Cardiac muscle cell (in vitro differentiated cells and primary cell): ENCODE results near the gene TMTC2. TPM values are rescaled to one million over a fixed set of nuclear protein-coding genes. Genes with fewer than 3 reads are reported as not detected.

Experiments
- DNase-seq, 2 donors: peaks; one replicate each; pipeline versions ENCODE4 v3.0.0 to v3.0.0-alpha.2; 2010 to 2017; ENCODE audit warnings: low read depth in 1 of 2, low spot score in 1 of 2
- H3K27ac ChIP-seq: fragments of 200-600 bp; sonication (generic); 2 replicates; pipeline ENCODE4 v1.5.1; 2016
- H3K27me3 ChIP-seq: fragments of 200-600 bp; sonication (generic); 2 replicates; pipeline ENCODE4 v1.6.0; 2016; ENCODE audit warnings: control low read depth
- H3K36me3 ChIP-seq: fragments of 200-600 bp; sonication (generic); 2 replicates; pipeline ENCODE4 v1.5.1; 2016; ENCODE audit warnings: control low read depth
- H3K4me1 ChIP-seq: fragments of 200-600 bp; sonication (generic); 2 replicates; pipeline ENCODE4 v1.8.1; 2017; ENCODE audit warnings: low read depth, mild to moderate bottlenecking, mixed run types
- H3K4me3 ChIP-seq: fragments of 200-600 bp; sonication (generic); 2 replicates; pipeline ENCODE4 v1.5.1; 2016; ENCODE audit warnings: mild to moderate bottlenecking
- H3K9me3 ChIP-seq: fragments of 200-600 bp; sonication (generic); 2 replicates; pipeline ENCODE4 v1.5.1; 2017; ENCODE audit warnings: low read depth, mild to moderate bottlenecking, control low read depth
- CTCF ChIP-seq: IDR thresholded peaks from 2 replicates; pipeline ENCODE4 v1.5.1; 2012; ENCODE audit warnings: low read depth, mild to moderate bottlenecking, low read length
- polyA plus RNA-seq: library from polyadenylated mRNA; unstranded; fragments of >200 nt; fragmentation: Nextera tagmentation; extraction: Ambion mirVana; gene quantifications from 2 replicates; pipeline ENCODE4 v1.2.1, GENCODE V29; 2016
- total RNA-seq: library from RNA; depleted of rRNA; stranded (reverse); fragments of >200 nt; gene quantifications from 2 replicates; pipeline ENCODE4 v1.2.3, GENCODE V29; 2016

TMTC2 gene
- total RNA-seq = 8.3 and 10.8 TPM in 2 replicates
- polyA plus RNA-seq = 0.89 and 2.0 TPM in 2 replicates

GRCh38 chr12:82686168-82687020 is at the start of gene TMTC2:
Gene TMTC2 (plus strand): TSS chr12:82686906.
- TF ChIP-seq CTCF = no peak
- peak; percentile 92 to 94 for DNase-seq
- Histone ChIP-seq H3K9me3 (no peaks in the 10 kb centered on the region), H3K4me1 (peaks cover 20% of the 10 kb centered on the region), H3K27ac (peak within 1 kb of the TSS; percentile 50), H3K36me3 (no peaks in the 10 kb centered on the region), H3K4me3 (peak within 1 kb of the TSS; percentile 85), H3K27me3 (no peaks in the 10 kb centered on the region)

DNA sequence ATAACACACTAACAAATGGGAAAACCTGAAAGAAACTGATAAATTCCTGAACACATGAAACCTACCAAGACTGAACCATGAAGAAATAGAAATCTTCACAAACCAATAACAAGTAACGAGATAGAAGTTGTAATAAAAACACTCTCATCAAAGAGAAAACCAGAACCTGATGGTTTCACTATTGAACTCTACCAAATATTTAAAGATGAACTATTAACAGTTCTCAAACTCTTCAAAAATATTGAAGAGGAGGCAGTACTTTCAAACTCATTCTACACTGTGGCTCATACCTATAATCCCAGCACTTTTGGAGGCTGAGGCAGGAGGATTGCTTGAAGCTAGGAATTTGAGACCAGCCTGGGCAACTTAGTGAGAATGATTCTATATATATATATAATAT is 48.4 kb upstream of the TMTC2 start:
- no peak overlapping the region for H3K4me3 ChIP-seq
- no peak for TF ChIP-seq CTCF
- no peak overlapping the region for H3K27ac ChIP-seq
- H3K4me1 ChIP-seq = no peaks in the 10 kb centered on the region
- no peak for DNase-seq
- H3K27me3 ChIP-seq = no peaks in the 10 kb centered on the region
- H3K36me3 ChIP-seq = no peaks in the 10 kb centered on the region
- H3K9me3 ChIP-seq = no peaks in the 10 kb centered on the region

DNA sequence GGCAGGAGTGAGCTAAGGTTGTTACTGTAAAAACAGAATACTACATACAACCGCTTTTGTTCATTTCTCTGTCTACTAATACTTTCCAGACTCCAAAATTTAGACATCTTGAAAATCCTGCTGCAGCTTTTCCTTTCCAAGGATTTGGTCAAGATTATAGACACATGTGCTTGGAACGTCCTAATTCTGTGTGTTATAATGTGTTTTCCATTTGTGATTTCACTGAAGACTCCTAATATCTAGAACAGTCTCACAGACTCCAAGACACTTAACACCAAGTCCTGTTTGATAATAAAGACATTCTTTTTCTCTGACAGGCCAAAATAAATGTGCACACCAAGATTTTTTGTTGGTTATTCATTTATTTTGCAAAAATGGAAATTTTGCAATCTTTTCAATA is 41.8 kb upstream of the TMTC2 start:
- TF ChIP-seq CTCF = no peak
- no peaks in the 10 kb centered on the region for H3K4me1 ChIP-seq
- no peak overlapping the region for H3K27ac ChIP-seq
- no peaks in the 10 kb centered on the region for H3K9me3 ChIP-seq
- DNase-seq = no peak
- no peak overlapping the region for H3K4me3 ChIP-seq
- no peaks in the 10 kb centered on the region for H3K27me3 ChIP-seq
- H3K36me3 ChIP-seq = no peaks in the 10 kb centered on the region

DNA sequence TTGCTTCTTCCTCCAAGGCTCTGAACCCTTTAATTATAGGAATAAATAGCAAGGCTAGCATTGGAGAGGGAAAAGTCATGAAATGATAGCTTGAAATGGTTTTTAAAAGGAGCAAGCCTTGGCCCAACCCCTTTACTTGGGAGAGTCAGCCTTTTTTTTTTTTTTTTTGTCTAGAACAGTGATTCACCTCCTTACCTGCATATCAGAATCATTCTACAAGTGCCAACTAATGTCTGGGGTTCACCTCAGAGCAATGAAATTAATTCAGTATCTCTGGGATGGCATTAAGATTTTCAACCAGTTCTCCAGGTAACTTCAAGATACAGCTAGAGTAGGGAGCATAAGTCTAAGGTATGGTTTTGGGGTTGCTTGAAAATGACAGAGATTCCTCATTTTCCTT is 41.3 kb upstream of the TMTC2 start:
- H3K27ac ChIP-seq = no peak overlapping the region
- H3K4me1 ChIP-seq = no peaks in the 10 kb centered on the region
- no peaks in the 10 kb centered on the region for H3K27me3 ChIP-seq
- H3K9me3 ChIP-seq = no peaks in the 10 kb centered on the region
- no peak overlapping the region for H3K4me3 ChIP-seq
- H3K36me3 ChIP-seq = no peaks in the 10 kb centered on the region
- no peak for TF ChIP-seq CTCF
- no peak for DNase-seq

- TF ChIP-seq CTCF = no peak
Measured at GRCh38 chr12:82647853-82648252, 38.9 kb upstream of the TMTC2 start.

More at GRCh38 chr12:82647853-82648252, 38.9 kb upstream of the TMTC2 start:
- no peaks in the 10 kb centered on the region for H3K4me1 ChIP-seq
- H3K4me3 ChIP-seq = no peak overlapping the region
- H3K27me3 ChIP-seq = no peaks in the 10 kb centered on the region
- H3K27ac ChIP-seq = no peak overlapping the region
- no peaks in the 10 kb centered on the region for H3K9me3 ChIP-seq
- DNase-seq = no peak
- H3K36me3 ChIP-seq = no peaks in the 10 kb centered on the region
